Nucleus accumbens (tissue), 56 donors: Measurements from ENCODE around the gene KCNH2.
A peak's percentile ranks its signal among the peaks of the same experiment; 100 is the strongest.
"Not testable (repeated sequence)": the region's sequence is repeated elsewhere in the genome, so short reads cannot be mapped to it uniquely, and the experiment has no call there.

Experiments
- DNase-seq, 56 donors: peaks; one replicate each; lab custom pipeline; 2025; lab: John Stamatoyannopoulos, UW

Gene KCNH2

GRCh38 chr7:150912427-150912826, 65.7 kb downstream of the KCNH2 start:
- no peak for DNase-seq

- DNase-seq: no peak
Measured at GRCh38 chr7:150911590-150912267, 66.4 kb downstream of the KCNH2 start.

- DNase-seq: no peak
Measured at GRCh38 chr7:150910996-150911422, 67.1 kb downstream of the KCNH2 start.

GRCh38 chr7:150910305-150910995, 67.7 kb downstream of the KCNH2 start:
- not testable (repeated sequence) for DNase-seq

GRCh38 chr7:150909200-150909995, 68.7 kb downstream of the KCNH2 start:
- DNase-seq: no peak

- DNase-seq: no peak
Measured at GRCh38 chr7:150908173-150908572, 69.9 kb downstream of the KCNH2 start.

- no peak for DNase-seq
Measured at GRCh38 chr7:150904011-150904909, 73.9 kb downstream of the KCNH2 start.

GRCh38 chr7:150903606-150904005, 74.5 kb downstream of the KCNH2 start:
- DNase-seq: peak in 26 of 56 donors; percentile 17 to 72 (median 34)

- DNase-seq: peak in 1 of 56 donors; percentile 7
Measured at GRCh38 chr7:150902078-150903033, 75.8 kb downstream of the KCNH2 start.

- peak in 36 of 56 donors; percentile 12 to 65 (median 34) for DNase-seq
Measured at GRCh38 chr7:150901160-150902035, 76.7 kb downstream of the KCNH2 start.

GRCh38 chr7:150900675-150901074, 77.4 kb downstream of the KCNH2 start:
- no peak for DNase-seq

GRCh38 chr7:150898475-150899011, 79.6 kb downstream of the KCNH2 start:
- DNase-seq: peak in 49 of 56 donors; percentile 30 to 90 (median 61)

- DNase-seq: no peak
Measured at GRCh38 chr7:150897502-150898474, 80.3 kb downstream of the KCNH2 start.

- DNase-seq: no peak
Measured at GRCh38 chr7:150896562-150897209, 81.4 kb downstream of the KCNH2 start.

GRCh38 chr7:150895809-150896208, 82.3 kb downstream of the KCNH2 start:
- no peak for DNase-seq
